Nephron (organoid): ENCODE results near the gene EVI5L.

Source experiments
- H3K27ac Mint-ChIP-seq, 3 experiments: 2 replicates each; pipeline ENCODE4 v1.8.0; 2020; ENCODE audit warnings: mixed read lengths in 3 of 3, mild to moderate bottlenecking in 2 of 3, moderate library complexity in 1 of 3
- H3K27me3 Mint-ChIP-seq: 2 replicates; pipeline ENCODE4 v1.8.0; 2021; ENCODE audit warnings: low read depth, mild to moderate bottlenecking, moderate library complexity, mixed read lengths
- H3K36me3 Mint-ChIP-seq: 2 replicates; pipeline ENCODE4 v1.8.0; 2020; ENCODE audit warnings: low read depth, mixed read lengths
- H3K4me1 Mint-ChIP-seq: 2 replicates; pipeline ENCODE4 v1.8.0; 2020; ENCODE audit warnings: mixed read lengths
- H3K4me3 Mint-ChIP-seq, 3 experiments: 2 replicates each; pipeline ENCODE4 v1.8.0; 2020; ENCODE audit warnings: mild to moderate bottlenecking in 3 of 3, mixed read lengths in 3 of 3, moderate library complexity in 2 of 3
- H3K9me3 Mint-ChIP-seq: 2 replicates; pipeline ENCODE4 v1.8.0; 2020; ENCODE audit warnings: mixed read lengths
- CTCF ChIP-seq, 3 experiments: fragments of 200-600 bp; sonication (generic); IDR thresholded peaks; one replicate each; pipeline ENCODE4 v1.5.0; 2021; ENCODE audit warnings: antibody characterized with exemption in 3 of 3; ENCODE audit not compliant: unreplicated experiment in 3 of 3

EVI5L gene

GRCh38 chr19:7865262-7865911, 35.4 kb downstream of the EVI5L start:
- H3K4me3 Mint-ChIP-seq: peak overlapping the region in 2 of 3 experiments; percentile 2 to 10
- no peaks in the 10 kb centered on the region for H3K9me3 Mint-ChIP-seq
- peaks cover 52% of the 10 kb centered on the region for H3K27me3 Mint-ChIP-seq
- no peak for TF ChIP-seq CTCF (IDR thresholded peaks at IDR 0.05; ENCODE audit: unreplicated experiment in 3 of 3)
- no peak overlapping the region for H3K27ac Mint-ChIP-seq
- H3K4me1 Mint-ChIP-seq: peaks cover 5% of the 10 kb centered on the region
- no peaks in the 10 kb centered on the region for H3K36me3 Mint-ChIP-seq

GRCh38 chr19:7866399-7867091, 36.5 kb downstream of the EVI5L start:
- Mint-ChIP-seq H3K27ac (no peak overlapping the region), H3K4me3 (peak overlapping the region in 1 of 3 experiments; percentile 21), H3K36me3 (no peaks in the 10 kb centered on the region), H3K4me1 (peaks cover 6% of the 10 kb centered on the region), H3K9me3 (no peaks in the 10 kb centered on the region), H3K27me3 (peaks cover 47% of the 10 kb centered on the region)
- TF ChIP-seq CTCF (IDR thresholded peaks at IDR 0.05; ENCODE audit: unreplicated experiment in 3 of 3): no peak

GRCh38 chr19:7867092-7867844, 37.2 kb downstream of the EVI5L start:
- Mint-ChIP-seq H3K36me3 (no peaks in the 10 kb centered on the region), H3K9me3 (no peaks in the 10 kb centered on the region), H3K27ac (no peak overlapping the region), H3K27me3 (peaks cover 54% of the 10 kb centered on the region), H3K4me3 (peak overlapping the region in 1 of 3 experiments; percentile 28), H3K4me1 (peaks cover 12% of the 10 kb centered on the region)
- no peak for TF ChIP-seq CTCF (IDR thresholded peaks at IDR 0.05; ENCODE audit: unreplicated experiment in 3 of 3)

- no peak overlapping the region for H3K27ac Mint-ChIP-seq
- no peaks in the 10 kb centered on the region for H3K36me3 Mint-ChIP-seq
- no peak for TF ChIP-seq CTCF (IDR thresholded peaks at IDR 0.05; ENCODE audit: unreplicated experiment in 3 of 3)
- peaks cover 12% of the 10 kb centered on the region for H3K4me1 Mint-ChIP-seq
- peaks cover 61% of the 10 kb centered on the region for H3K27me3 Mint-ChIP-seq
- H3K4me3 Mint-ChIP-seq: peak overlapping the region in 2 of 3 experiments; percentile 58 to 72
- H3K9me3 Mint-ChIP-seq: no peaks in the 10 kb centered on the region
Observed at GRCh38 chr19:7868326-7868670, 38.3 kb downstream of the EVI5L start.

- TF ChIP-seq CTCF (IDR thresholded peaks at IDR 0.05; ENCODE audit: unreplicated experiment in 3 of 3): peak; percentile 93 to 95 (median 95)
- Mint-ChIP-seq H3K4me1 (peaks cover 12% of the 10 kb centered on the region), H3K27me3 (peaks cover 64% of the 10 kb centered on the region), H3K4me3 (peak overlapping the region; percentile 58 to 72 (median 69)), H3K36me3 (no peaks in the 10 kb centered on the region), H3K9me3 (no peaks in the 10 kb centered on the region), H3K27ac (peak overlapping the region in 2 of 3 experiments; percentile 51 to 80)
Observed at GRCh38 chr19:7868671-7869452, 38.8 kb downstream of the EVI5L start.
